ENCODE data around the gene IGFL1. TPM values are rescaled to one million over a fixed set of nuclear protein-coding genes. Genes with fewer than 3 reads are reported as not detected.
"Not testable (repeated sequence)": the region's sequence is repeated elsewhere in the genome, so short reads cannot be mapped to it uniquely, and the experiment has no call there.

The IGFL1 gene
- total RNA-seq, 2 donors from 2014 or later, result not detected

- Histone ChIP-seq H3K4me3 (no peak overlapping the region), H3K27ac (no peak overlapping the region), H3K27me3 (no peaks in the 10 kb centered on the region), H3K4me1 (peaks cover 7% of the 10 kb centered on the region), H3K9me3 (no peaks in the 10 kb centered on the region), H3K36me3 (replicated peaks in 1 of 2; ENCODE audit: insufficient read depth in 1 of 2, low read depth in 2 of 2) (no peaks in the 10 kb centered on the region)
- no peak for TF ChIP-seq POLR2A (IDR thresholded peaks at IDR 0.05)
- TF ChIP-seq CTCF (IDR thresholded peaks at IDR 0.05), result no peak
- 57 to 71% methylated on average over 5 of the region's 5 CpGs for WGBS, 2 donors
- DNase-seq, result no peak
- intact Hi-C loops (cut with DNase I), result no loop called here
- ATAC-seq, result no peak
Measured at GRCh38 chr19:46206176-46206575, 23.4 kb upstream of the IGFL1 start.

- DNase-seq (no peak), ATAC-seq (no peak)
- TF ChIP-seq POLR2A (IDR thresholded peaks at IDR 0.05), result no peak
- no peak for TF ChIP-seq CTCF (IDR thresholded peaks at IDR 0.05)
- peaks cover 7% of the 10 kb centered on the region for H3K4me1 ChIP-seq
- no peak overlapping the region for H3K27ac ChIP-seq
- H3K36me3 ChIP-seq (replicated peaks in 1 of 2; ENCODE audit: insufficient read depth in 1 of 2, low read depth in 2 of 2), result no peaks in the 10 kb centered on the region
- intact Hi-C loops (cut with DNase I), result no loop called here
- WGBS, 2 donors, result 57 to 64% methylated on average over 3 of the region's 3 CpGs
- H3K27me3 ChIP-seq, result no peaks in the 10 kb centered on the region
- H3K4me3 ChIP-seq, result no peak overlapping the region
- H3K9me3 ChIP-seq, result no peaks in the 10 kb centered on the region
Measured at GRCh38 chr19:46206682-46207081, 22.9 kb upstream of the IGFL1 start.

- WGBS, 2 donors, result 75% methylated on average over 8 of the region's 8 CpGs; no CpG with 5 or more reads in 1 of the 2 donors
- H3K4me3 ChIP-seq; ATAC-seq; H3K27ac ChIP-seq; intact Hi-C loops (cut with DNase I); DNase-seq; H3K9me3 ChIP-seq; H3K27me3 ChIP-seq; H3K36me3 ChIP-seq (replicated peaks in 1 of 2; ENCODE audit: insufficient read depth in 1 of 2, low read depth in 2 of 2): not testable (repeated sequence)
- H3K4me1 ChIP-seq, result peaks cover 13% of the 10 kb centered on the region
Measured at GRCh38 chr19:46207858-46208257, 21.7 kb upstream of the IGFL1 start.

GRCh38 chr19:46209051-46209450 is 20.5 kb upstream of the IGFL1 start:
- TF ChIP-seq POLR2A (IDR thresholded peaks at IDR 0.05) (no peak), CTCF (IDR thresholded peaks at IDR 0.05) (no peak)
- ATAC-seq (no peak), DNase-seq (no peak)
- H3K9me3 ChIP-seq, result no peaks in the 10 kb centered on the region
- H3K4me1 ChIP-seq, result peaks cover 13% of the 10 kb centered on the region
- H3K27me3 ChIP-seq, result no peaks in the 10 kb centered on the region
- H3K36me3 ChIP-seq (replicated peaks in 1 of 2; ENCODE audit: insufficient read depth in 1 of 2, low read depth in 2 of 2), result no peaks in the 10 kb centered on the region
- H3K27ac ChIP-seq, result no peak overlapping the region
- whole genome bisulfite sequencing, 2 donors, result 42 to 64% methylated on average over 2 to 3 of the region's 3 CpGs
- intact Hi-C loops (cut with DNase I), result no loop called here
- H3K4me3 ChIP-seq, result no peak overlapping the region

- H3K4me3 ChIP-seq, result no peak overlapping the region
- no peaks in the 10 kb centered on the region for H3K9me3 ChIP-seq
- intact Hi-C loops (cut with DNase I), result no loop called here
- no peaks in the 10 kb centered on the region for H3K36me3 ChIP-seq (replicated peaks in 1 of 2; ENCODE audit: insufficient read depth in 1 of 2, low read depth in 2 of 2)
- WGBS, 2 donors, result 45 to 57% methylated on average over 1 of the region's 1 CpG
- DNase-seq, result no peak
- no peak for TF ChIP-seq CTCF (IDR thresholded peaks at IDR 0.05)
- no peak for ATAC-seq
- H3K27ac ChIP-seq, result no peak overlapping the region
- H3K4me1 ChIP-seq, result peaks cover 13% of the 10 kb centered on the region
- no peaks in the 10 kb centered on the region for H3K27me3 ChIP-seq
Measured at GRCh38 chr19:46209472-46209871, 20.1 kb upstream of the IGFL1 start.

Data from body of pancreas (tissue), 4 donors.